ENCODE results near the gene PAMR1. TPM values are rescaled to one million over a fixed set of nuclear protein-coding genes. Genes with fewer than 3 reads are reported as not detected.

The PAMR1 gene
- total and polyA plus RNA-seq, 9 of the 15 experiments (the other 6 are each of a cell fraction or from before 2014, with no cell fraction given): not detected

GRCh38 chr11:35432464-35432863 lies 93.0 kb downstream of the PAMR1 start:
- Histone ChIP-seq H3K9me1 (ENCODE audit: control insufficient read depth, insufficient read depth, low read length) (no peaks in the 10 kb centered on the region), H4K20me1 (replicated peaks; ENCODE audit: control insufficient read depth, insufficient read depth, low read length) (no peaks in the 10 kb centered on the region), H3K9me3 (replicated peaks; ENCODE audit: control insufficient read depth, insufficient read depth, low read depth, low read length) (no peaks in the 10 kb centered on the region), H3K4me1 (replicated peaks in 1 of 2; ENCODE audit: control insufficient read depth in 2 of 2, insufficient read depth in 2 of 2, low read length in 2 of 2) (no peaks in the 10 kb centered on the region), H2AFZ (ENCODE audit: low read depth, low read length) (no peak overlapping the region), H3K9ac (ENCODE audit: insufficient read depth in 1 of 2, low read depth in 2 of 2, low read length in 2 of 2) (peak overlapping the region in 1 of 2 experiments; percentile 13; a peak in 1 of 4 replicates), H3K27ac (ENCODE audit: extremely low read depth, low read depth, low read length) (no peak overlapping the region), H3K79me2 (ENCODE audit: control insufficient read depth, insufficient read depth, low read length) (no peaks in the 10 kb centered on the region), H3K36me3 (ENCODE audit: control insufficient read depth, insufficient read depth, low read length) (no peaks in the 10 kb centered on the region), H3K4me2 (ENCODE audit: insufficient read depth, low read length) (no peak overlapping the region), H3K27me3 (ENCODE audit: control insufficient read depth in 2 of 2, insufficient read depth in 2 of 2, low read length in 2 of 2) (peaks cover 0 to 15% of the 10 kb centered on the region in 2 experiments; a peak in 1 of 5 replicates), H3K4me3 (no peak overlapping the region)
- in situ Hi-C loops (cut with MboI): no loop called here
- CTCF ChIA-PET (ENCODE audit: low intra/inter-chr PET ratio): no interaction called here
- DNase-seq (ENCODE audit: extremely low read depth in 1 of 4, low spot score in 3 of 4) (no peak), ATAC-seq (no peak), FAIRE-seq (no peak)
- WGBS (ENCODE audit: insufficient coverage, low coverage, missing lambda C conversion rate): under 1% methylated on average over 14 of the region's 14 CpGs
- no TSS peak for BruUV-seq (replicated peaks)
- POLR2A ChIA-PET: no interaction called here
- TF ChIP-seq ZNF766 (CRISPR knock-in tag; conservative IDR thresholded peaks at IDR 0.05): no peak
- no peak for TF ChIP-seq TAF15 (IDR thresholded peaks at IDR 0.05; ENCODE audit: low read depth, low read length)
- TF ChIP-seq NR0B1 (IDR thresholded peaks at IDR 0.05; ENCODE audit: partially characterized antibody): no peak
- TF ChIP-seq ZZZ3 (IDR thresholded peaks at IDR 0.05): no peak
- no peak for TF ChIP-seq POLR3A (IDR thresholded peaks at IDR 0.05; ENCODE audit: borderline replicate concordance, extremely low read depth, insufficient read depth, insufficient read length)
- TF ChIP-seq RBM14 (IDR thresholded peaks at IDR 0.05; ENCODE audit: borderline replicate concordance, insufficient read depth, low read depth, low read length): no peak
- no peak for TF ChIP-seq ZSCAN32 (CRISPR knock-in tag; IDR thresholded peaks at IDR 0.05)
- TF ChIP-seq ZFP91 (CRISPR knock-in tag; IDR thresholded peaks at IDR 0.05): no peak
- TF ChIP-seq NFIC (IDR thresholded peaks at IDR 0.05): no peak
- no peak for TF ChIP-seq FOS (IDR thresholded peaks at IDR 0.05; ENCODE audit: extremely low read depth, insufficient read length)
- TF ChIP-seq ZFP30 (CRISPR knock-in tag; IDR thresholded peaks at IDR 0.05; ENCODE audit: borderline replicate concordance): no peak
- intact Hi-C loops (cut with micrococcal nuclease): no loop called here

Measured in K562 (cell line).